Right cardiac atrium (tissue), 5 donors: ENCODE results near the gene LAPTM5. TPM values are rescaled to one million over a fixed set of nuclear protein-coding genes. Genes with fewer than 3 reads are reported as not detected.

ENCODE experiments used
- ATAC-seq, 2 donors: fragments of 200-7000 bp; cut with Tn5 transposase; one replicate each; pipeline versions ENCODE4 v1.8.0 to v1.9.1; 2020; ENCODE audit warnings: moderate library complexity in 2 of 2, mild to moderate bottlenecking in 1 of 2
- DNase-seq, 3 donors: peaks; one replicate each; pipeline ENCODE4 v3.0.0-alpha.2; 2020
- H3K27ac ChIP-seq: one replicate; pipeline ENCODE4 v1.5.1; 2013; ENCODE audit warnings: mild to moderate bottlenecking, low read length, control low read depth, moderate library complexity
- H3K27me3 ChIP-seq: one replicate; pipeline ENCODE4 v1.6.1; 2013; ENCODE audit not compliant: control insufficient read depth, insufficient read depth
- H3K4me1 ChIP-seq: one replicate; pipeline ENCODE4 v1.6.1; 2013; ENCODE audit warnings: low read length; ENCODE audit not compliant: control insufficient read depth, insufficient read depth
- H3K4me3 ChIP-seq: one replicate; pipeline ENCODE4 v1.5.1; 2013; ENCODE audit warnings: low read length, control low read depth
- H3K9me3 ChIP-seq: one replicate; pipeline ENCODE4 v1.6.1; 2013; ENCODE audit warnings: low read length; ENCODE audit not compliant: control insufficient read depth
- WGBS: extraction: QIAGEN DNeasy Blood & Tissue Kit; methylation state at CpG from one replicate; pipeline ENCODE4 v1.1.7; 2013; 5-methylcytosine and 5-hydroxymethylcytosine counted together
- intact Hi-C, 4 donors: fragments of 100-400 bp; cut with DNase I; formaldehyde crosslinking; loops; one replicate each; pipeline versions ENCODE4 v1.11.0 to v1.14.0; 2022 to 2023
- polyA plus RNA-seq: library from polyadenylated mRNA; stranded (reverse); fragments of 200-250 nt; gene quantifications from one replicate; pipeline ENCODE4 v1.2.3, GENCODE V29; 2013
- total RNA-seq, 4 donors: library from RNA; stranded (reverse); fragmentation: NEBNext Ultra II Directional; extraction: Animal tissue kit (Norgen Biotek cat#: 25700); gene quantifications; one replicate each; pipeline ENCODE4 v1.2.1, GENCODE V29; 2021
- donor health status: healthy with polysubstance abuse.
- donor health status: DM: no; HTN: yes; CAD: no.
- donor health status: DM: no; HTN: no; CAD: no.
- donor health status: DM: no; HTN: yes; CAD: no; lungs with severe emphysema.
- donor health status: DM: yes; HTN: yes; CAD: no.

LAPTM5 gene
- total and polyA plus RNA-seq, 5 donors, result 14.4 to 55.1 (median 40.1) TPM

GRCh38 chr1:30698401-30698981 is 59.1 kb downstream of the LAPTM5 start:
- DNase-seq (no peak), ATAC-seq (no peak)
- peaks cover 3% of the 10 kb centered on the region for H3K4me1 ChIP-seq
- H3K27me3 ChIP-seq, result no peaks in the 10 kb centered on the region
- 47% methylated on average over 17 of the region's 17 CpGs for WGBS
- intact Hi-C loops, result no loop called here
- H3K9me3 ChIP-seq, result no peaks in the 10 kb centered on the region
- no peak overlapping the region for H3K27ac ChIP-seq
- no peak overlapping the region for H3K4me3 ChIP-seq

GRCh38 chr1:30697571-30698376 is 59.8 kb downstream of the LAPTM5 start:
- intact Hi-C loops, result no loop called here
- WGBS, result 55% methylated on average over 9 of the region's 9 CpGs
- no peaks in the 10 kb centered on the region for H3K27me3 ChIP-seq
- ATAC-seq (no peak), DNase-seq (no peak)
- no peak overlapping the region for H3K27ac ChIP-seq
- H3K4me1 ChIP-seq, result peaks cover 3% of the 10 kb centered on the region
- H3K4me3 ChIP-seq, result no peak overlapping the region
- no peaks in the 10 kb centered on the region for H3K9me3 ChIP-seq

GRCh38 chr1:30696831-30697230 is 60.7 kb downstream of the LAPTM5 start:
- intact Hi-C loops, result no loop called here
- ATAC-seq, result no peak
- Histone ChIP-seq H3K27me3 (no peaks in the 10 kb centered on the region), H3K4me3 (no peak overlapping the region), H3K4me1 (peaks cover 3% of the 10 kb centered on the region), H3K9me3 (no peaks in the 10 kb centered on the region), H3K27ac (no peak overlapping the region)
- WGBS, result 87% methylated on average over 6 of the region's 6 CpGs
- DNase-seq, result no peak

- 43% methylated on average over 6 of the region's 6 CpGs for WGBS
- no peak overlapping the region for H3K27ac ChIP-seq
- DNase-seq, result peak in 2 of 3 donors; percentile 54 to 81
Measured at GRCh38 chr1:30695439-30695841, 62.1 kb downstream of the LAPTM5 start.

GRCh38 chr1:30694280-30695175 is 63.0 kb downstream of the LAPTM5 start:
- H3K27ac ChIP-seq, result no peak overlapping the region
- H3K4me1 ChIP-seq, result no peaks in the 10 kb centered on the region
- DNase-seq (no peak), ATAC-seq (no peak)
- intact Hi-C loops, result no loop called here
- 69% methylated on average over 8 of the region's 8 CpGs for WGBS
- H3K9me3 ChIP-seq, result no peaks in the 10 kb centered on the region
- H3K27me3 ChIP-seq, result no peaks in the 10 kb centered on the region
- no peak overlapping the region for H3K4me3 ChIP-seq

More at GRCh38 chr1:30695439-30695841, 62.1 kb downstream of the LAPTM5 start:
- H3K27me3 ChIP-seq, result no peaks in the 10 kb centered on the region
- no peaks in the 10 kb centered on the region for H3K4me1 ChIP-seq
- H3K9me3 ChIP-seq, result no peaks in the 10 kb centered on the region
- intact Hi-C loops, result no loop called here
- no peak for ATAC-seq
- no peak overlapping the region for H3K4me3 ChIP-seq

GRCh38 chr1:30693822-30694221 is 63.8 kb downstream of the LAPTM5 start:
- no peaks in the 10 kb centered on the region for H3K27me3 ChIP-seq
- no peak overlapping the region for H3K4me3 ChIP-seq
- no peaks in the 10 kb centered on the region for H3K4me1 ChIP-seq
- ATAC-seq (no peak), DNase-seq (no peak)
- 87% methylated on average over 5 of the region's 5 CpGs for WGBS
- H3K27ac ChIP-seq, result no peak overlapping the region
- intact Hi-C loops, result no loop called here
- H3K9me3 ChIP-seq, result no peaks in the 10 kb centered on the region

- DNase-seq, result no peak
- no peaks in the 10 kb centered on the region for H3K27me3 ChIP-seq
- 82% methylated on average over 3 of the region's 3 CpGs for WGBS
- no peak for ATAC-seq
- intact Hi-C loops, result no loop called here
- H3K27ac ChIP-seq, result no peak overlapping the region
- no peak overlapping the region for H3K4me3 ChIP-seq
- no peaks in the 10 kb centered on the region for H3K9me3 ChIP-seq
- no peaks in the 10 kb centered on the region for H3K4me1 ChIP-seq
Measured at GRCh38 chr1:30693366-30693765, 64.2 kb downstream of the LAPTM5 start.

- no peak overlapping the region for H3K27ac ChIP-seq
- ATAC-seq, result no peak
- no peaks in the 10 kb centered on the region for H3K9me3 ChIP-seq
- intact Hi-C loops, result no loop called here
- H3K4me3 ChIP-seq, result no peak overlapping the region
- DNase-seq, result no peak
- no peaks in the 10 kb centered on the region for H3K4me1 ChIP-seq
- 67% methylated on average over 7 of the region's 7 CpGs for WGBS
- no peaks in the 10 kb centered on the region for H3K27me3 ChIP-seq
Measured at GRCh38 chr1:30692948-30693301, 64.6 kb downstream of the LAPTM5 start.

GRCh38 chr1:30692201-30692947 is 65.2 kb downstream of the LAPTM5 start:
- WGBS, result 61% methylated on average over 7 of the region's 7 CpGs
- Histone ChIP-seq H3K4me3 (no peak overlapping the region), H3K4me1 (no peaks in the 10 kb centered on the region), H3K27ac (no peak overlapping the region), H3K9me3 (no peaks in the 10 kb centered on the region), H3K27me3 (no peaks in the 10 kb centered on the region)
- intact Hi-C loops, result no loop called here
- DNase-seq (no peak), ATAC-seq (no peak)

GRCh38 chr1:30691480-30691879 is 66.1 kb downstream of the LAPTM5 start:
- 52% methylated on average over 5 of the region's 5 CpGs for WGBS
- no peak overlapping the region for H3K27ac ChIP-seq
- no peaks in the 10 kb centered on the region for H3K9me3 ChIP-seq
- DNase-seq (no peak), ATAC-seq (no peak)
- no peaks in the 10 kb centered on the region for H3K4me1 ChIP-seq
- no peak overlapping the region for H3K4me3 ChIP-seq
- no peaks in the 10 kb centered on the region for H3K27me3 ChIP-seq
- intact Hi-C loops, result no loop called here
